Measurements from ENCODE around the gene DDX41.

DNA sequence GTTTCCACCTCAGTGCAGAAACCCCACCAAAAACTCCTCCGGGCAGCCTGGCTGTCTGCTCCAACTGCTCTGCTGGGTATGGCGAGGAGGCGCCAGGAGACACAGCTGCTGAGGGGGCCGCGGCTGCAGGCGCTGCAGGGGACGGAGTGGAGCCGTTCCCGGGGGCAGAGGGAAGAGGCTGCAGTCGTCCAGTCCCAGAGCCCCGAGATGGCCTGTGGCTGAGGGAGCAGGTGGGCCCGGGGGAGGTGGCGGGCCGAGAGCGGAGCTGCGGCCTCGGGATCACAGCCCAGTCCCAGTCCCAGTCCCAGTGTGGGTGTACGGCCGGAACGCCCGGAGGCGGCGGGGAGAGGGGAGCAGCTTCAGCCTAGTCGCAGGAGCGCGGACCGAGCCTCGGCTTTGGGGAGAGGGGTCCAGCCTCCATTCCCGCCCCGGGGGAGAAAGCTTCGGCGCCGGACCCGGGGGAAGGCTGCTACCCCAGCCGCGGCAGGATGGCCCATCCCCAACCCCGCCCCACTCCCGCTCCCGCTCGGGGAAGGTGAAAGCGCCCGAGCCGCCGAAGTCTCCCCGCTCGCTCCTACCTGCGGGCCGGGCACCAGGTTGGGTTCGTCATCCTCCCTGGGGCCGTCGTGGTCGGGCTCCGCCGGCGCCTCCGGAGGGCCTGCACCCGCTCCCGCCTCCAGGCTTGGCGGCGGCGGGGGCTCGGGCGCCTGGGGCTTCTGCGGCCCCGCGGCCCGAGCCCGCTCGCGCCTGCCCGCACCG is 37.1 kb upstream of the DDX41 start:
- TF ChIP-seq, protein P1, sequence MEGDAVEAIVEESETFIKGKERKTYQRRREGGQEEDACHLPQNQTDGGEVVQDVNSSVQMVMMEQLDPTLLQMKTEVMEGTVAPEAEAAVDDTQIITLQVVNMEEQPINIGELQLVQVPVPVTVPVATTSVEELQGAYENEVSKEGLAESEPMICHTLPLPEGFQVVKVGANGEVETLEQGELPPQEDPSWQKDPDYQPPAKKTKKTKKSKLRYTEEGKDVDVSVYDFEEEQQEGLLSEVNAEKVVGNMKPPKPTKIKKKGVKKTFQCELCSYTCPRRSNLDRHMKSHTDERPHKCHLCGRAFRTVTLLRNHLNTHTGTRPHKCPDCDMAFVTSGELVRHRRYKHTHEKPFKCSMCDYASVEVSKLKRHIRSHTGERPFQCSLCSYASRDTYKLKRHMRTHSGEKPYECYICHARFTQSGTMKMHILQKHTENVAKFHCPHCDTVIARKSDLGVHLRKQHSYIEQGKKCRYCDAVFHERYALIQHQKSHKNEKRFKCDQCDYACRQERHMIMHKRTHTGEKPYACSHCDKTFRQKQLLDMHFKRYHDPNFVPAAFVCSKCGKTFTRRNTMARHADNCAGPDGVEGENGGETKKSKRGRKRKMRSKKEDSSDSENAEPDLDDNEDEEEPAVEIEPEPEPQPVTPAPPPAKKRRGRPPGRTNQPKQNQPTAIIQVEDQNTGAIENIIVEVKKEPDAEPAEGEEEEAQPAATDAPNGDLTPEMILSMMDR (IDR thresholded peaks at IDR 0.05), result no peak
- TF ChIP-seq POLR2AphosphoS5 (IDR thresholded peaks at IDR 0.05) (no peak), POLR2A (IDR thresholded peaks at IDR 0.05) (no peak), EP300 (IDR thresholded peaks at IDR 0.05) (no peak)

Data from sigmoid colon (tissue), 4 donors.